ENCODE data around the gene SHISA6.

Gene SHISA6

GRCh38 chr17:11356371-11356770 is 115.4 kb downstream of the SHISA6 start:
- no peak overlapping the region for H4K12ac ChIP-seq (ENCODE audit: low read depth, low read length)
- DNase-seq: no peak
- no peak overlapping the region for H4K8ac ChIP-seq (ENCODE audit: low read depth, low read length)
- H3K4me2 ChIP-seq (ENCODE audit: low read length): no peak overlapping the region
- H3K18ac ChIP-seq (ENCODE audit: low read length): no peak overlapping the region
- no peak overlapping the region for H2AK5ac ChIP-seq (ENCODE audit: low read length)
- no peak overlapping the region for H2BK120ac ChIP-seq (ENCODE audit: insufficient read depth, low read length, poor library complexity)
- H3K14ac ChIP-seq (ENCODE audit: low read length): no peak overlapping the region
- H2BK12ac ChIP-seq (ENCODE audit: low read length): no peak overlapping the region
- H3K23ac ChIP-seq (ENCODE audit: low read length): no peak overlapping the region
- no peak overlapping the region for H3K9ac ChIP-seq (ENCODE audit: low read length)
- H3K79me2 ChIP-seq (ENCODE audit: control insufficient read depth, insufficient read depth, low read length, poor library complexity): no peaks in the 10 kb centered on the region
- H3K9me3 ChIP-seq (ENCODE audit: insufficient read depth, low read depth, low read length): no peaks in the 10 kb centered on the region
- no CpG with 5 or more reads among the region's 2 CpGs for WGBS (ENCODE audit: extremely low coverage, insufficient coverage, insufficient read length)
- no peaks in the 10 kb centered on the region for H3K36me3 ChIP-seq (ENCODE audit: control insufficient read depth in 1 of 2, insufficient read depth in 2 of 2, low read length in 2 of 2)
- no peaks in the 10 kb centered on the region for H3K4me1 ChIP-seq (ENCODE audit: control insufficient read depth in 1 of 2, insufficient read depth in 2 of 2, low read length in 2 of 2)
- no peak overlapping the region for H3K27ac ChIP-seq (ENCODE audit: low read depth, low read length)
- no peak overlapping the region for H3K4ac ChIP-seq (ENCODE audit: low read depth, low read length)
- H3K4me3 ChIP-seq (ENCODE audit: low read depth, low read length): no peak overlapping the region
- H4K91ac ChIP-seq (ENCODE audit: low read depth, low read length): no peak overlapping the region
- no peak overlapping the region for H2BK5ac ChIP-seq (ENCODE audit: low read depth, low read length, poor library complexity)
- H3K27me3 ChIP-seq (ENCODE audit: insufficient read depth, low read length): no peaks in the 10 kb centered on the region
- no peaks in the 10 kb centered on the region for H3K79me1 ChIP-seq (ENCODE audit: low read length)
- H2AFZ ChIP-seq (ENCODE audit: insufficient read depth, low read length, poor library complexity): no peak overlapping the region

DNA sequence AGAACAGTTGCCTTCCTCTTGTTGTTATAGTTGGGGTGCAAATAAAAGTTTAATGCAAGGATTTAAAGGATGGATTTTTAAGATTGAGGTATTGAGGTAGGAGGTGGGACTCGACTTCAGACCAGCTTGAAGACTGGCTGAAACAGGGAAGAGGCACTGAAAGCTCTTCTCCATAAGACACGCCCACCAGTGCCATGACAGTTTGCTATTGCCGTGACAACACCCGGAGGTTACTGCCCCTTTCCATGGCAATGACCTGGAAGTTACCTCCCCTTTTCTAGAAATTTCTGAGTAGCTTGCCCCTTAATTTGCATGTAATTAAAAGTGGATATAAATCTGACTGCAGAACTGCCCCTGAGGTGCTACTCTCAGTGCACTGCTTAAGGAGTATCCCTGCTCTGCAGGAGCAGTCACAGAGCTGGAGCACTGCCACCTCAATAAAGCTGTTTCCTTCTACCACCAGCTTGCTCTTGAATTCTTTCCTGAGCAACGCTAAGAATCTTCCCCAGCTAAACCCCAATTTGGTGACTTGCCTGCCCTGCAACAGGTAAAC is 122.6 kb downstream of the SHISA6 start:
- no CpG with 5 or more reads among the region's 5 CpGs for WGBS (ENCODE audit: extremely low coverage, insufficient coverage, insufficient read length)
- Histone ChIP-seq H3K4me3 (ENCODE audit: low read depth, low read length) (no peak overlapping the region), H3K4me2 (ENCODE audit: low read length) (no peak overlapping the region), H3K79me1 (ENCODE audit: low read length) (no peaks in the 10 kb centered on the region), H3K14ac (ENCODE audit: low read length) (no peak overlapping the region), H4K12ac (ENCODE audit: low read depth, low read length) (no peak overlapping the region), H3K4me1 (ENCODE audit: control insufficient read depth in 1 of 2, insufficient read depth in 2 of 2, low read length in 2 of 2) (no peaks in the 10 kb centered on the region), H2AK5ac (ENCODE audit: low read length) (no peak overlapping the region), H3K27me3 (ENCODE audit: insufficient read depth, low read length) (no peaks in the 10 kb centered on the region), H3K9me3 (ENCODE audit: insufficient read depth, low read depth, low read length) (no peaks in the 10 kb centered on the region), H2BK5ac (ENCODE audit: low read depth, low read length, poor library complexity) (no peak overlapping the region), H2BK12ac (ENCODE audit: low read length) (no peak overlapping the region), H4K91ac (ENCODE audit: low read depth, low read length) (no peak overlapping the region), H3K36me3 (ENCODE audit: control insufficient read depth in 1 of 2, insufficient read depth in 2 of 2, low read length in 2 of 2) (no peaks in the 10 kb centered on the region), H3K27ac (ENCODE audit: low read depth, low read length) (no peak overlapping the region), H3K79me2 (ENCODE audit: control insufficient read depth, insufficient read depth, low read length, poor library complexity) (no peaks in the 10 kb centered on the region), H2AFZ (ENCODE audit: insufficient read depth, low read length, poor library complexity) (no peak overlapping the region), H4K8ac (ENCODE audit: low read depth, low read length) (no peak overlapping the region), H3K23ac (ENCODE audit: low read length) (no peak overlapping the region), H3K18ac (ENCODE audit: low read length) (no peak overlapping the region), H2BK120ac (ENCODE audit: insufficient read depth, low read length, poor library complexity) (no peak overlapping the region), H3K9ac (ENCODE audit: low read length) (no peak overlapping the region), H3K4ac (ENCODE audit: low read depth, low read length) (no peak overlapping the region)
- DNase-seq: no peak

GRCh38 chr17:11366272-11366850 is 125.3 kb downstream of the SHISA6 start:
- no CpG with 5 or more reads among the region's 4 CpGs for WGBS (ENCODE audit: extremely low coverage, insufficient coverage, insufficient read length)
- Histone ChIP-seq H4K91ac (ENCODE audit: low read depth, low read length) (no peak overlapping the region), H3K4me3 (ENCODE audit: low read depth, low read length) (no peak overlapping the region), H3K79me2 (ENCODE audit: control insufficient read depth, insufficient read depth, low read length, poor library complexity) (no peaks in the 10 kb centered on the region), H4K8ac (ENCODE audit: low read depth, low read length) (no peak overlapping the region), H3K9ac (ENCODE audit: low read length) (no peak overlapping the region), H3K4me2 (ENCODE audit: low read length) (no peak overlapping the region), H3K9me3 (ENCODE audit: insufficient read depth, low read depth, low read length) (no peaks in the 10 kb centered on the region), H3K14ac (ENCODE audit: low read length) (no peak overlapping the region), H4K12ac (ENCODE audit: low read depth, low read length) (no peak overlapping the region), H3K27me3 (ENCODE audit: insufficient read depth, low read length) (no peaks in the 10 kb centered on the region), H3K4me1 (ENCODE audit: control insufficient read depth in 1 of 2, insufficient read depth in 2 of 2, low read length in 2 of 2) (no peaks in the 10 kb centered on the region), H2AFZ (ENCODE audit: insufficient read depth, low read length, poor library complexity) (no peak overlapping the region), H3K36me3 (ENCODE audit: control insufficient read depth in 1 of 2, insufficient read depth in 2 of 2, low read length in 2 of 2) (no peaks in the 10 kb centered on the region), H3K23ac (ENCODE audit: low read length) (no peak overlapping the region), H3K18ac (ENCODE audit: low read length) (no peak overlapping the region), H3K4ac (ENCODE audit: low read depth, low read length) (no peak overlapping the region), H2BK120ac (ENCODE audit: insufficient read depth, low read length, poor library complexity) (no peak overlapping the region), H3K79me1 (ENCODE audit: low read length) (no peaks in the 10 kb centered on the region), H3K27ac (ENCODE audit: low read depth, low read length) (no peak overlapping the region), H2BK12ac (ENCODE audit: low read length) (no peak overlapping the region), H2BK5ac (ENCODE audit: low read depth, low read length, poor library complexity) (no peak overlapping the region), H2AK5ac (ENCODE audit: low read length) (no peak overlapping the region)
- DNase-seq: no peak

- Histone ChIP-seq H3K9me3 (ENCODE audit: insufficient read depth, low read depth, low read length) (no peaks in the 10 kb centered on the region), H2BK120ac (ENCODE audit: insufficient read depth, low read length, poor library complexity) (no peak overlapping the region), H4K8ac (ENCODE audit: low read depth, low read length) (no peak overlapping the region)
Observed at GRCh38 chr17:11369575-11369974, 128.6 kb downstream of the SHISA6 start.

More at GRCh38 chr17:11369575-11369974, 128.6 kb downstream of the SHISA6 start:
- DNase-seq: no peak
- no peaks in the 10 kb centered on the region for H3K4me1 ChIP-seq (ENCODE audit: control insufficient read depth in 1 of 2, insufficient read depth in 2 of 2, low read length in 2 of 2)
- no peaks in the 10 kb centered on the region for H3K79me2 ChIP-seq (ENCODE audit: control insufficient read depth, insufficient read depth, low read length, poor library complexity)
- H3K14ac ChIP-seq (ENCODE audit: low read length): no peak overlapping the region
- H3K4me3 ChIP-seq (ENCODE audit: low read depth, low read length): no peak overlapping the region
- H3K27me3 ChIP-seq (ENCODE audit: insufficient read depth, low read length): no peaks in the 10 kb centered on the region
- no peak overlapping the region for H3K4ac ChIP-seq (ENCODE audit: low read depth, low read length)
- H4K12ac ChIP-seq (ENCODE audit: low read depth, low read length): no peak overlapping the region
- H4K91ac ChIP-seq (ENCODE audit: low read depth, low read length): no peak overlapping the region
- H3K23ac ChIP-seq (ENCODE audit: low read length): no peak overlapping the region
- no peak overlapping the region for H3K18ac ChIP-seq (ENCODE audit: low read length)
- no peak overlapping the region for H3K4me2 ChIP-seq (ENCODE audit: low read length)
- no peak overlapping the region for H2BK12ac ChIP-seq (ENCODE audit: low read length)
- no peak overlapping the region for H2AFZ ChIP-seq (ENCODE audit: insufficient read depth, low read length, poor library complexity)
- no peak overlapping the region for H3K27ac ChIP-seq (ENCODE audit: low read depth, low read length)
- H3K36me3 ChIP-seq (ENCODE audit: control insufficient read depth in 1 of 2, insufficient read depth in 2 of 2, low read length in 2 of 2): no peaks in the 10 kb centered on the region
- H2BK5ac ChIP-seq (ENCODE audit: low read depth, low read length, poor library complexity): no peak overlapping the region
- H3K79me1 ChIP-seq (ENCODE audit: low read length): no peaks in the 10 kb centered on the region
- no CpG with 5 or more reads among the region's 6 CpGs for WGBS (ENCODE audit: extremely low coverage, insufficient coverage, insufficient read length)
- no peak overlapping the region for H3K9ac ChIP-seq (ENCODE audit: low read length)
- no peak overlapping the region for H2AK5ac ChIP-seq (ENCODE audit: low read length)

Measured in trophoblast cell (in vitro differentiated cells and primary cell).